Suprapubic skin (tissue), 4 donors: Measurements from ENCODE around the gene GYPC. TPM values are rescaled to one million over a fixed set of nuclear protein-coding genes. Genes with fewer than 3 reads are reported as not detected.
A peak's percentile ranks its signal among the peaks of the same experiment; 100 is the strongest.

ENCODE experiments used
- DNase-seq, 2 donors: peaks; one replicate each; pipeline ENCODE4 v3.0.0-alpha.2; 2019; ENCODE audit warnings: low spot score in 2 of 2
- H3K27ac ChIP-seq: fragments of 200-600 bp; sonication (generic); one replicate; pipeline ENCODE4 v1.5.1; 2019
- H3K27me3 ChIP-seq: fragments of 200-600 bp; sonication (generic); one replicate; pipeline ENCODE4 v1.5.1; 2019
- H3K36me3 ChIP-seq: fragments of 200-600 bp; sonication (generic); one replicate; pipeline ENCODE4 v1.5.1; 2019
- H3K4me1 ChIP-seq: fragments of 200-600 bp; sonication (generic); one replicate; pipeline ENCODE4 v1.5.1; 2019
- H3K4me3 ChIP-seq: fragments of 200-600 bp; sonication (generic); one replicate; pipeline ENCODE4 v1.5.1; 2019; ENCODE audit warnings: mild to moderate bottlenecking
- H3K9me3 ChIP-seq: fragments of 200-600 bp; sonication (generic); one replicate; pipeline ENCODE4 v1.5.1; 2019
- CTCF ChIP-seq, 2 donors: fragments of 200-600 bp in 1 of 2; fragments of 450-650 bp in 1 of 2; sonication (generic) in 1 of 2; IDR thresholded peaks; one replicate each; pipeline ENCODE4 v1.5.1; 2016 to 2019; ENCODE audit warnings: antibody characterized with exemption in 2 of 2, mild to moderate bottlenecking in 1 of 2, moderate library complexity in 1 of 2
- EP300 ChIP-seq: sonication (generic); formaldehyde crosslinking; IDR thresholded peaks from one replicate; pipeline ENCODE4 v1.6.1; 2017; ENCODE audit warnings: antibody characterized with exemption
- POLR2A ChIP-seq, 2 donors: fragments of 450-650 bp; IDR thresholded peaks; one replicate each; pipeline ENCODE4 v1.6.1; 2017; ENCODE audit warnings: antibody characterized with exemption in 2 of 2, mild to moderate bottlenecking in 2 of 2, moderate library complexity in 2 of 2
- POLR2AphosphoS5 ChIP-seq, 3 donors: sonication (generic); formaldehyde crosslinking; IDR thresholded peaks; one replicate each; pipeline ENCODE4 v1.6.1; 2017; ENCODE audit warnings: antibody characterized with exemption in 3 of 3
- WGBS: methylation state at CpG from one replicate; pipeline ENCODE4 v1.1.5; 2018; 5-methylcytosine and 5-hydroxymethylcytosine counted together
- total RNA-seq, 4 donors: library from RNA; depleted of rRNA; stranded (reverse); fragments of >200 nt; gene quantifications; one replicate each; pipeline ENCODE4 v1.1.0, GENCODE V29; 2016

GYPC gene
- total RNA-seq, 4 donors from 2014 or later = 21.3 to 43.7 (median 32.1) TPM

- H3K27me3 ChIP-seq = no peaks in the 10 kb centered on the region
- TF ChIP-seq POLR2AphosphoS5 (IDR thresholded peaks at IDR 0.05) (no peak), CTCF (IDR thresholded peaks at IDR 0.05) (no peak), EP300 (no peak), POLR2A (IDR thresholded peaks at IDR 0.05) (no peak)
- peak in 1 of 2 donors; percentile 35 for DNase-seq
- H3K36me3 ChIP-seq = no peaks in the 10 kb centered on the region
- 100% methylated on average over 2 of the region's 2 CpGs for WGBS
- no peak overlapping the region for H3K4me3 ChIP-seq
- no peak overlapping the region for H3K27ac ChIP-seq
- H3K4me1 ChIP-seq = no peaks in the 10 kb centered on the region
- H3K9me3 ChIP-seq = peaks cover 8% of the 10 kb centered on the region
Observed at GRCh38 chr2:126720638-126721037, 64.7 kb downstream of the GYPC start.

GRCh38 chr2:126722081-126722480, 66.1 kb downstream of the GYPC start:
- 50% methylated on average over 2 of the region's 2 CpGs for WGBS
- no peaks in the 10 kb centered on the region for H3K27me3 ChIP-seq
- H3K4me3 ChIP-seq = no peak overlapping the region
- H3K27ac ChIP-seq = no peak overlapping the region
- TF ChIP-seq EP300 (no peak), POLR2A (IDR thresholded peaks at IDR 0.05) (no peak), CTCF (IDR thresholded peaks at IDR 0.05) (no peak), POLR2AphosphoS5 (IDR thresholded peaks at IDR 0.05) (no peak)
- H3K4me1 ChIP-seq = no peaks in the 10 kb centered on the region
- peak in 1 of 2 donors; percentile 37 for DNase-seq
- peaks cover 9% of the 10 kb centered on the region for H3K9me3 ChIP-seq
- no peaks in the 10 kb centered on the region for H3K36me3 ChIP-seq

- Histone ChIP-seq H3K27ac (no peak overlapping the region), H3K4me1 (no peaks in the 10 kb centered on the region), H3K4me3 (no peak overlapping the region), H3K36me3 (no peaks in the 10 kb centered on the region), H3K9me3 (peaks cover 9% of the 10 kb centered on the region), H3K27me3 (no peaks in the 10 kb centered on the region)
- peak in 1 of 2 donors; percentile 38 for DNase-seq
- TF ChIP-seq POLR2AphosphoS5 (IDR thresholded peaks at IDR 0.05) (no peak), CTCF (IDR thresholded peaks at IDR 0.05) (no peak)
- 38% methylated on average over 3 of the region's 4 CpGs for WGBS
Observed at GRCh38 chr2:126722546-126722945, 66.6 kb downstream of the GYPC start.

- Histone ChIP-seq H3K4me3 (no peak overlapping the region), H3K27ac (no peak overlapping the region), H3K27me3 (no peaks in the 10 kb centered on the region), H3K9me3 (peaks cover 9% of the 10 kb centered on the region), H3K36me3 (no peaks in the 10 kb centered on the region), H3K4me1 (no peaks in the 10 kb centered on the region)
- TF ChIP-seq CTCF (IDR thresholded peaks at IDR 0.05) (no peak), POLR2AphosphoS5 (IDR thresholded peaks at IDR 0.05) (no peak)
- 61% methylated on average over 2 of the region's 2 CpGs for WGBS
- DNase-seq = peak in 1 of 2 donors; percentile 73
Observed at GRCh38 chr2:126723281-126723815, 67.4 kb downstream of the GYPC start.

GRCh38 chr2:126725580-126725979, 69.6 kb downstream of the GYPC start:
- TF ChIP-seq POLR2AphosphoS5 (IDR thresholded peaks at IDR 0.05) (no peak), CTCF (IDR thresholded peaks at IDR 0.05) (no peak), EP300 (no peak), POLR2A (IDR thresholded peaks at IDR 0.05) (no peak)
- no peak for DNase-seq
- Histone ChIP-seq H3K27me3 (no peaks in the 10 kb centered on the region), H3K4me1 (no peaks in the 10 kb centered on the region), H3K9me3 (peaks cover 9% of the 10 kb centered on the region), H3K27ac (no peak overlapping the region), H3K36me3 (no peaks in the 10 kb centered on the region), H3K4me3 (no peak overlapping the region)
